H7 (cell line): ENCODE results near the gene EXOC4. TPM values are rescaled to one million over a fixed set of nuclear protein-coding genes. Genes with fewer than 3 reads are reported as not detected.
"Not testable (repeated sequence)": the region's sequence is repeated elsewhere in the genome, so short reads cannot be mapped to it uniquely, and the experiment has no call there.

ENCODE experiments used
- DNase-seq: peaks from one replicate; pipeline ENCODE4 v3.0.0; 2012
- H3K27me3 ChIP-seq: 2 replicates; pipeline ENCODE4 v1.6.0; 2011; ENCODE audit warnings: mild to moderate bottlenecking, low read length; ENCODE audit not compliant: control insufficient read depth, insufficient read depth
- H3K36me3 ChIP-seq: replicated peaks from 2 replicates; pipeline ENCODE4 v1.5.1; 2011; ENCODE audit warnings: low read length; ENCODE audit not compliant: control insufficient read depth, insufficient read depth
- H3K4me3 ChIP-seq: 2 replicates; pipeline ENCODE4 v1.5.1; 2011; ENCODE audit warnings: low read depth, mild to moderate bottlenecking, control low read depth, low read length, moderate library complexity; ENCODE audit not compliant: insufficient read depth
- total RNA-seq: library from RNA; depleted of rRNA; stranded (reverse); fragments of >200 nt; shearing (Covaris generic); gene quantifications from 2 replicates; pipeline ENCODE4 v1.2.3, GENCODE V29; 2014

Gene EXOC4
- total RNA-seq, 1 experiment from 2014 or later, result 44.8 TPM

GRCh38 chr7:134075799-134076198 is 822.9 kb downstream of the EXOC4 start:
- Histone ChIP-seq H3K4me3 (no peak overlapping the region), H3K36me3 (no peaks in the 10 kb centered on the region; the same call in 1 of the 2 replicates)

GRCh38 chr7:134077560-134077959 is 824.7 kb downstream of the EXOC4 start:
- H3K36me3 ChIP-seq, DNase-seq, H3K27me3 ChIP-seq: not testable (repeated sequence)

More at GRCh38 chr7:134075799-134076198, 822.9 kb downstream of the EXOC4 start:
- no peaks in the 10 kb centered on the region for H3K27me3 ChIP-seq
- no peak for DNase-seq

GRCh38 chr7:134078991-134079390 is 826.1 kb downstream of the EXOC4 start:
- Histone ChIP-seq H3K36me3 (no peaks in the 10 kb centered on the region; the same call in 1 of the 2 replicates), H3K4me3 (no peak overlapping the region), H3K27me3 (no peaks in the 10 kb centered on the region)
- DNase-seq, result no peak

More at GRCh38 chr7:134077560-134077959, 824.7 kb downstream of the EXOC4 start:
- not testable (repeated sequence) for H3K4me3 ChIP-seq

GRCh38 chr7:134081695-134082094 is 828.8 kb downstream of the EXOC4 start:
- no peak for DNase-seq
- Histone ChIP-seq H3K36me3 (no peaks in the 10 kb centered on the region), H3K4me3 (no peak overlapping the region), H3K27me3 (no peaks in the 10 kb centered on the region)

GRCh38 chr7:134083766-134084487 is 831.0 kb downstream of the EXOC4 start:
- Histone ChIP-seq H3K36me3 (no peaks in the 10 kb centered on the region), H3K27me3 (no peaks in the 10 kb centered on the region), H3K4me3 (no peak overlapping the region)
- DNase-seq, result no peak

- Histone ChIP-seq H3K27me3 (no peaks in the 10 kb centered on the region), H3K36me3 (no peaks in the 10 kb centered on the region)
- no peak for DNase-seq
Measured at GRCh38 chr7:134084488-134085144, 831.7 kb downstream of the EXOC4 start.

GRCh38 chr7:134085311-134085710 is 832.4 kb downstream of the EXOC4 start:
- Histone ChIP-seq H3K4me3 (no peak overlapping the region), H3K36me3 (no peaks in the 10 kb centered on the region), H3K27me3 (no peaks in the 10 kb centered on the region)
- DNase-seq, result no peak

More at GRCh38 chr7:134084488-134085144, 831.7 kb downstream of the EXOC4 start:
- H3K4me3 ChIP-seq, result no peak overlapping the region

GRCh38 chr7:134086998-134087735 is 834.3 kb downstream of the EXOC4 start:
- Histone ChIP-seq H3K36me3 (no peaks in the 10 kb centered on the region; the same call in 1 of the 2 replicates), H3K4me3 (no peak overlapping the region), H3K27me3 (no peaks in the 10 kb centered on the region)
- DNase-seq, result no peak

GRCh38 chr7:134088199-134088598 is 835.3 kb downstream of the EXOC4 start:
- DNase-seq, result no peak
- no peaks in the 10 kb centered on the region; the same call in 1 of the 2 replicates for H3K36me3 ChIP-seq
- H3K27me3 ChIP-seq, result no peaks in the 10 kb centered on the region
- no peak overlapping the region for H3K4me3 ChIP-seq

GRCh38 chr7:134089446-134089845 is 836.6 kb downstream of the EXOC4 start:
- no peak for DNase-seq
- Histone ChIP-seq H3K4me3 (no peak overlapping the region), H3K36me3 (no peaks in the 10 kb centered on the region; the same call in 1 of the 2 replicates), H3K27me3 (no peaks in the 10 kb centered on the region)

GRCh38 chr7:134098072-134098471 is 845.2 kb downstream of the EXOC4 start:
- H3K27me3 ChIP-seq, result no peaks in the 10 kb centered on the region
- no peak for DNase-seq
- H3K4me3 ChIP-seq, result no peak overlapping the region
- no peaks in the 10 kb centered on the region for H3K36me3 ChIP-seq

- H3K4me3 ChIP-seq, result no peak overlapping the region
- H3K36me3 ChIP-seq, result no peaks in the 10 kb centered on the region
- DNase-seq, result no peak
Measured at GRCh38 chr7:134101716-134102115, 848.8 kb downstream of the EXOC4 start.

GRCh38 chr7:134104166-134104565 is 851.3 kb downstream of the EXOC4 start:
- no peak for DNase-seq
- H3K4me3 ChIP-seq, result no peak overlapping the region
- H3K36me3 ChIP-seq, result no peaks in the 10 kb centered on the region
- H3K27me3 ChIP-seq, result no peaks in the 10 kb centered on the region

More at GRCh38 chr7:134101716-134102115, 848.8 kb downstream of the EXOC4 start:
- no peaks in the 10 kb centered on the region for H3K27me3 ChIP-seq

- H3K27me3 ChIP-seq, result no peaks in the 10 kb centered on the region
- H3K4me3 ChIP-seq, result no peak overlapping the region
- H3K36me3 ChIP-seq, result no peaks in the 10 kb centered on the region
- no peak for DNase-seq
Measured at GRCh38 chr7:134105841-134106240, 853.0 kb downstream of the EXOC4 start.
